ENCODE measurements around the gene DENND1A. TPM values are rescaled to one million over a fixed set of nuclear protein-coding genes. Genes with fewer than 3 reads are reported as not detected.
"Not testable (repeated sequence)": the region's sequence is repeated elsewhere in the genome, so short reads cannot be mapped to it uniquely, and the experiment has no call there.

Gene DENND1A
- total and polyA plus RNA-seq, 7 donors, result 12.8 to 33.2 (median 19.2) TPM

GRCh38 chr9:123820139-123820538 lies 109.8 kb downstream of the DENND1A start:
- intact Hi-C loops (cut with DNase I), result no loop called here
- DNase-seq, result no peak
- Histone ChIP-seq H3K9me3 (no peaks in the 10 kb centered on the region), H3K27me3 (no peaks in the 10 kb centered on the region), H3K4me1 (no peaks in the 10 kb centered on the region), H3K4me3 (no peak overlapping the region), H3K36me3 (no peaks in the 10 kb centered on the region), H3K27ac (no peak overlapping the region)
- no peak for TF ChIP-seq CTCF (IDR thresholded peaks at IDR 0.05)
- TF ChIP-seq EP300 (IDR thresholded peaks at IDR 0.05), result no peak
- no peak for TF ChIP-seq POLR2A (IDR thresholded peaks at IDR 0.05)
- TF ChIP-seq POLR2AphosphoS5 (IDR thresholded peaks at IDR 0.05), result no peak
- WGBS, 2 donors, result 94 to 97% methylated on average over 4 of the region's 4 CpGs

- TF ChIP-seq EP300 (IDR thresholded peaks at IDR 0.05), result no peak
- no peak for TF ChIP-seq CTCF (IDR thresholded peaks at IDR 0.05)
- TF ChIP-seq POLR2AphosphoS5 (IDR thresholded peaks at IDR 0.05), result no peak
- H3K4me1 ChIP-seq, result no peaks in the 10 kb centered on the region
- no peak overlapping the region for H3K4me3 ChIP-seq
- intact Hi-C loops (cut with DNase I), result no loop called here
- H3K36me3 ChIP-seq, result no peaks in the 10 kb centered on the region
- WGBS, 2 donors, result 81 to 83% methylated on average over 5 of the region's 5 CpGs
- H3K27ac ChIP-seq, result no peak overlapping the region
- no peaks in the 10 kb centered on the region for H3K9me3 ChIP-seq
- H3K27me3 ChIP-seq, result no peaks in the 10 kb centered on the region
- DNase-seq, result no peak
Measured at GRCh38 chr9:123816817-123817472, 113.0 kb downstream of the DENND1A start.

- WGBS, 2 donors, result 97% methylated on average over 5 of the region's 5 CpGs
Measured at GRCh38 chr9:123815856-123816255, 114.1 kb downstream of the DENND1A start.

DNA sequence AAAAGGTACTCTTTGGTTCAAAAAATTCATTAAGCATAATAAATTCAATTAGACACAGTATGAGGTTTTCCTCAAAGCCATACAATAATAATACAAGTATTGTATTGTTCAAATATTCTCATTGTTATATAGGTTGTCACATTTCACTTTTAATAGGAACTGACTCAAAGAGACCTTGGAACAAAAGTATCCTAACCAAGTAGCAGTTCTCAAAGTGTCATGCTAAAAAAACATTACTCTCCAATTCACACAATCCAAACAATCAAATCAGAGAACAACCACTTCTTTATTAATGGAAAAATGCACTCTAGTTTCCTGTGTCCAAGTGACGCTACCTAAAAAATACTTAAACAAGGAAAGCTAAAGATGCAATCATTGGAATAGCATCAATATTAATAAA lies 115.4 kb downstream of the DENND1A start:
- intact Hi-C loops (cut with DNase I), result no loop called here
- no peaks in the 10 kb centered on the region for H3K9me3 ChIP-seq
- TF ChIP-seq EP300 (IDR thresholded peaks at IDR 0.05) (no peak), POLR2A (IDR thresholded peaks at IDR 0.05) (no peak), CTCF (IDR thresholded peaks at IDR 0.05) (no peak), POLR2AphosphoS5 (IDR thresholded peaks at IDR 0.05) (no peak)
- no peak for DNase-seq
- H3K36me3 ChIP-seq, result no peaks in the 10 kb centered on the region
- no peaks in the 10 kb centered on the region for H3K4me1 ChIP-seq
- no peaks in the 10 kb centered on the region for H3K27me3 ChIP-seq
- no peak overlapping the region for H3K27ac ChIP-seq
- WGBS, 2 donors, result 94 to 95% methylated on average over 1 of the region's 1 CpG
- no peak overlapping the region for H3K4me3 ChIP-seq

More at GRCh38 chr9:123815856-123816255, 114.1 kb downstream of the DENND1A start:
- DNase-seq; H3K36me3 ChIP-seq; H3K27me3 ChIP-seq; intact Hi-C loops (cut with DNase I); H3K4me3 ChIP-seq; H3K9me3 ChIP-seq; H3K27ac ChIP-seq; H3K4me1 ChIP-seq: not testable (repeated sequence)

- DNase-seq, result no peak
- 86 to 95% methylated on average over 3 of the region's 3 CpGs for WGBS, 2 donors
- Histone ChIP-seq H3K36me3 (no peaks in the 10 kb centered on the region), H3K4me3 (no peak overlapping the region), H3K4me1 (no peaks in the 10 kb centered on the region), H3K27ac (no peak overlapping the region), H3K27me3 (no peaks in the 10 kb centered on the region), H3K9me3 (no peaks in the 10 kb centered on the region)
- TF ChIP-seq POLR2A (IDR thresholded peaks at IDR 0.05) (no peak), EP300 (IDR thresholded peaks at IDR 0.05) (no peak), CTCF (IDR thresholded peaks at IDR 0.05) (no peak), POLR2AphosphoS5 (IDR thresholded peaks at IDR 0.05) (no peak)
- intact Hi-C loops (cut with DNase I), result no loop called here
Measured at GRCh38 chr9:123812984-123813383, 116.9 kb downstream of the DENND1A start.
